Hepatocyte (in vitro differentiated cells): Measurements from ENCODE around the gene C11orf24.

Source experiments
- CTCF ChIP-seq: fragments of 200-600 bp; sonication (generic); IDR thresholded peaks from 2 replicates; pipeline ENCODE4 v1.5.1; 2016; ENCODE audit warnings: antibody characterized with exemption, mild to moderate bottlenecking; ENCODE audit not compliant: poor library complexity
- EZH2 ChIP-seq: fragments of 200-600 bp; sonication (generic); IDR thresholded peaks from 2 replicates; pipeline ENCODE4 v1.6.1; 2016; ENCODE audit warnings: antibody characterized with exemption, mild to moderate bottlenecking, borderline replicate concordance

GRCh38 chr11:68287419-68287818 lies 15.6 kb upstream of the C11orf24 start:
- no peak for TF ChIP-seq CTCF
- TF ChIP-seq EZH2, result no peak
